Activated CD4-positive, alpha-beta memory T cell treated with anti-CD3 and anti-CD28 coated beads, Interleukin-2, amount 10 ng/mL, durations not matched to agents 7 days and 5 days (primary cell): ENCODE data around the gene RPL27. TPM values are rescaled to one million over a fixed set of nuclear protein-coding genes. Genes with fewer than 3 reads are reported as not detected.

Experiments
- CTCF ChIA-PET: fragments of 350-600 bp; sonication (Branson Sonifier 250); formaldehyde crosslinking; loops from one replicate; lab custom pipeline; 2021; ENCODE audit warnings: antibody characterized with exemption, inconsistent platforms; lab: Charles Lee
- POLR2A ChIA-PET: fragments of 350-600 bp; sonication (Branson Sonifier 250); formaldehyde crosslinking; loops from one replicate; lab custom pipeline; 2021; ENCODE audit warnings: antibody characterized with exemption; lab: Charles Lee
- DNase-seq: peaks from one replicate; pipeline ENCODE4 v3.0.0-alpha.2; 2020
- H3K27ac Mint-ChIP-seq: one replicate; pipeline ENCODE4 v1.8.0; 2021; ENCODE audit warnings: mild to moderate bottlenecking, mixed read lengths
- H3K27me3 Mint-ChIP-seq: one replicate; pipeline ENCODE4 v1.8.0; 2021; ENCODE audit warnings: mixed read lengths
- H3K36me3 Mint-ChIP-seq: one replicate; pipeline ENCODE4 v1.8.0; 2021; ENCODE audit warnings: low read depth, mixed read lengths
- H3K4me1 Mint-ChIP-seq: one replicate; pipeline ENCODE4 v1.8.0; 2021; ENCODE audit warnings: mixed read lengths
- H3K4me3 Mint-ChIP-seq: one replicate; pipeline ENCODE4 v1.8.0; 2021; ENCODE audit warnings: mild to moderate bottlenecking, mixed read lengths
- H3K9me3 Mint-ChIP-seq: one replicate; pipeline ENCODE4 v1.8.0; 2021; ENCODE audit warnings: mixed read lengths
- total RNA-seq, 2 experiments: library from RNA; stranded (reverse); gene quantifications; one replicate each; pipeline ENCODE4 v1.2.3, GENCODE V29; 2021

The RPL27 gene
- total RNA-seq, 2 experiments from 2014 or later = 880 to 892 TPM

DNA sequence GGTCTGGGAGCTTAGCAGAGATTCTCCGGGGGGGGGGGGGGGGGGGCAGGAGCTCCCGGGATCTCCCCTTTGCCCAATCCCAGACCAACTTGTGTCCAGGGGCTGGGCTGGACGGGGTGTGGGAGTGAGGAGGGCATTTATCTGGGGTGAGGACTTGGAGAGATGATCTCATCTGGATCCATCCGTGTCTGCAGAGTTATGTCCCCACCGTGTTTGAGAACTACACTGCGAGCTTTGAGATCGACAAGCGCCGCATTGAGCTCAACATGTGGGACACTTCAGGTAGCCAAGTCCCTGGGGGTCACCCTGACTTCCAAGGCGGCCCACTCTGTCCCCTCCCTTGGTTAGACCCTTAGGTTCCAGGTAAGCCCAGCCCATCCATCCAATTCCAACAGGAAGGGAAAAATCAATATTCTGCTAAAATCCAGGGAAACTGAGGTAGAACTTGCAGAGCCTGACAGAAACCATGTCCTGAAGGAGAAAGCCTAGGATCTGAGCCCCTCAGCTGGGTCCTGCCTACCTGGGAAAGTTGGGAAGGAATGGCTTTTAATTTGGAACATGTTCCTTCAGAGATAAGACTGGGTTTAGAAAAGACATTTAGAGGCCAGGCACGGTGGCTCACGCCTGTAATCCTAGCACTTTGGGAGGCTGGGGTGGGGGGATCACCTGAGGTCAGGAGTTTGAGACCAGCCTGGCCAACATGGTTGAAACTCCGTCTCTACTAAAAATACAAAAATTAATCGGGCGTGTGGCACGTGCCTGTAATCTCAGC lies 27.7 kb downstream of the RPL27 start:
- Mint-ChIP-seq H3K4me1 (peaks cover 18% of the 10 kb centered on the region), H3K36me3 (no peaks in the 10 kb centered on the region), H3K27me3 (peaks cover 19% of the 10 kb centered on the region), H3K9me3 (no peaks in the 10 kb centered on the region), H3K27ac (no peak overlapping the region), H3K4me3 (no peak overlapping the region)
- ChIA-PET POLR2A (interaction anchor here (2.0 to 2.8 kb wide), 2 partner anchors 27 to 28 kb away, joined by 7 to 22 read pairs; partner anchors contain the start of gene RPL27), CTCF (no interaction called here)
- DNase-seq = no peak

DNA sequence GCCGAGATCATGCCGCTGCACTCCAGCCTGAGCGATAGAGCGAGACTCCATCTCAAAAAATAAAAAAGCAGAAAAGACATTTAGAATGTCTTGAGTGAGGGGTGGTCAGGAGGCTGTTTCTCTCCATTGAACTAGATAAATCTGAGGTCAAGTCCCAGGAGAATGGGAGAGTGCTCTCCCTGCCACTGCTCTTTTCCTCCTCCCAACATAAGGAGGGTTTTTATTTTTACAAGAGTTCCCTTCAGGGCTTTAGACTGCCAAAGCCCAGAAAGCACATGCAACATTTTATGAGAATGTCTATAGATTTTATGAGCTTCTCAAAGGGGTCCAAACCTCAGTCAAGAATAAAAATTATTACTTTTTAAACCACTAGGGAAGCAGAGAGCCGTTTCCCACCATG lies 28.4 kb downstream of the RPL27 start:
- Mint-ChIP-seq H3K4me3 (no peak overlapping the region), H3K36me3 (no peaks in the 10 kb centered on the region), H3K27ac (no peak overlapping the region), H3K9me3 (no peaks in the 10 kb centered on the region), H3K27me3 (peaks cover 19% of the 10 kb centered on the region), H3K4me1 (peaks cover 16% of the 10 kb centered on the region)
- no peak for DNase-seq
- POLR2A ChIA-PET = interaction anchor here (2.0 kb wide), 1 partner anchor 28 kb away, joined by 7 read pairs; no protein-coding TSS in a partner anchor
- CTCF ChIA-PET = no interaction called here

DNA sequence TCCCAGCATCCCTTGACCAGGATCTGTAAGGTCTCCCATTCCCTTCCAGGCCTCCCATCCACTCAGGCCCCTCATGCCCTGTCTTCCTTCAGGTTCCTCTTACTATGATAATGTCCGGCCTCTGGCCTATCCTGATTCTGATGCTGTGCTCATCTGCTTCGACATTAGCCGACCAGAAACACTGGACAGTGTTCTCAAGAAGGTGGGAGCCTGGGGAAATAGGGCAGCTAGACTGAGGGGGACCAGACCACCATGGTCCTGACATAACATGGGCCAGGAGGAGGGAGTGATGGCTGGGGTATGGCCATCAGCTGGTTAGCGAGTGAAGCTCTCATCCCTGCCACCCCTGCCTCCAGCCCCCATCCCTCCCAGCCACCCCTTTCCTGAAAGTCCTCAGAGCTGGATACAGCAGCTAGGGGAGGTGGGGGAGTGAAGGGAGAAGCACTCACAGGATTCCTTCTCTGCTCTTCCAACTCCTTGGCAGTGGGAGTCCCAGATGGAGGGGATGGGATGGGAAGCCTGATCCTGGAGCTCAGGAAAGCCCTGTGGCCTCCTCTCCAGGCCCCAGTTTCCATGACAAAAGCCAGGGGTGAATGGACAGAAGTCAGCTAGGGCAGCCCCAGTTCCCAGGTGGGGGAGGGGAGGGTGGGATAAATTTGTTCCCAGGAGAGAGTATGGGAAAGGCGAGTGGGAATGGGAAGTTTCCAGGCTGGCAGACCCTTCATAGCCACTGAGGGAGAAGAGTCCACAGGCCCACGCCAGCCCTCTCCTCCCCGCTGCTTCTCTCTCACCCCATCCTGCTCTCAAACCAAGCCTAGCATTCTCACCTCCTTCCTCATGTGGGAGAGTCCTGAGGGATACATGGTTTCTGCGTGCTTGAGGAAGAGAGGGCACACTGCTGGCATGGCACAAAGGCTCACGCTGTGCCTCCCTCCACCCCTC lies 29.1 kb downstream of the RPL27 start:
- Mint-ChIP-seq H3K9me3 (no peaks in the 10 kb centered on the region), H3K36me3 (no peaks in the 10 kb centered on the region), H3K4me1 (peaks cover 14% of the 10 kb centered on the region), H3K27me3 (peaks cover 18% of the 10 kb centered on the region), H3K4me3 (no peak overlapping the region), H3K27ac (no peak overlapping the region)
- no peak for DNase-seq
- ChIA-PET CTCF (interaction anchor here (0.6 kb wide), 1 partner anchor 19 kb away, joined by 5 read pairs; no protein-coding TSS in a partner anchor), POLR2A (interaction anchor here (1.3 to 2.0 kb wide), 2 partner anchors 21 to 28 kb away, joined by 3 to 7 read pairs; partner anchors contain the start of gene IFI35)

DNA sequence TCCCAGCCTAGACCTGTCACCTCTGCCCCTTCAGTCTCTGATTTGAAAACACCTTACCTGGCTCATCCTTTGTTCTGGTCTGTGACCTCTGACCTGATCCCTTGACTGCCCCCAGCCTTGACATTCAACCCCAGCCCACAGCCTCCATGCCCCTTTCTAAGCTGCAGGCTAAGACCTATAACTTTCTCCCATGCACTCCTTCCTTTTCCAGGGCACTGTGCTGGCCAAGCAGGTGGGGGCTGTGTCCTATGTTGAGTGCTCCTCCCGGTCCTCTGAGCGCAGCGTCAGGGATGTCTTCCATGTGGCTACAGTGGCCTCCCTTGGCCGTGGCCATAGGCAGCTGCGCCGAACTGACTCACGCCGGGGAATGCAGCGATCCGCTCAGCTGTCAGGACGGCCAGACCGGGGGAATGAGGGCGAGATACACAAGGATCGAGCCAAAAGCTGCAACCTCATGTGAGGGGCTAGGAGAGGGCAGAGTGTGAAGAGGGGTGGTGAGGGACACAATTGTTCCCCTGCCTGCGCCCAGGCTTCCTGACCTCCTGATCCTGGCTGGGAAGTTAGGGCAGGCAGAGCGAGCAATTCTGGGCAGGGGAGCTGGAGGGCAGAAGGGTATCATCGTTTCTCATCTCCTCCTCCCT lies 30.1 kb downstream of the RPL27 start:
- ChIA-PET POLR2A (interaction anchor here (1.2 to 2.0 kb wide), 3 partner anchors 21 to 288 kb away, joined by 3 to 7 read pairs (median 3); partner anchors contain the start of gene IFI35), CTCF (interaction anchor here (0.8 kb wide), 1 partner anchor 9 kb away, joined by 3 read pairs; no protein-coding TSS in a partner anchor)
- DNase-seq = no peak
- Mint-ChIP-seq H3K4me1 (peaks cover 14% of the 10 kb centered on the region), H3K27ac (no peak overlapping the region), H3K4me3 (no peak overlapping the region), H3K9me3 (no peaks in the 10 kb centered on the region), H3K27me3 (peaks cover 18% of the 10 kb centered on the region), H3K36me3 (no peaks in the 10 kb centered on the region)

DNA sequence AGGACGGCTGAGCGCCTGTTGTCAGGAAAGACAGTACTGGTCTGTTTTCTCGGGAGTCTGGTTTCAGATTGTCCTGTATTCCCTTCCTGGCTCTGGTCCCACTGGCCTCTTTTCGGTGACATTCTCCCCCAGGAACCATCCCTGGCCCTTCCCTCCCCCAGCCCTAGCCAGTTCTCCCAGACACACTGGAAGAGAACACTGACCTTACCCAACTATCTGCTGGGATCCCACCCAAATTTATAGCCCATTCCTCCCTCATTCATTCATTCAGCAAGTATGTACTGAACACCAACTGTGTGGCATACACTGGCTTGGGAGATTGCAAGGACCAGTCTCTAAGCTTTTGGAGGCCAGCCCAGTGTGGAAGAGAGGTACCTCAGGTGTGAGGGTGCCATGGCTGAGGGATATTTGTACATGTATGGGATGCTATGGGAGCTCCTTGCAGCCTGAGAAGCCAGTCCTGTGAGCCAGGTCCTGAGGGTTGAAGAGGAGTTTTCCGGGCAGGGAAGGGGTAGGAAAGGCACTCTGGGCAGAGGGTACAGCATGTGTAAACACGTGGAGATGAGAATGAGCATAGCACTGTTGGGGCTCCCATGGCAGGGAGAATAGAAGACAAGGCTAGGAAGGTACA lies 32.0 kb downstream of the RPL27 start:
- no peak overlapping the region for H3K27ac Mint-ChIP-seq
- peaks cover 3% of the 10 kb centered on the region for H3K4me1 Mint-ChIP-seq
- POLR2A ChIA-PET = no interaction called here
- H3K36me3 Mint-ChIP-seq = no peaks in the 10 kb centered on the region
- no peak overlapping the region for H3K4me3 Mint-ChIP-seq
- CTCF ChIA-PET = no interaction called here
- H3K9me3 Mint-ChIP-seq = no peaks in the 10 kb centered on the region
- peaks cover 9% of the 10 kb centered on the region for H3K27me3 Mint-ChIP-seq
- no peak for DNase-seq

DNA sequence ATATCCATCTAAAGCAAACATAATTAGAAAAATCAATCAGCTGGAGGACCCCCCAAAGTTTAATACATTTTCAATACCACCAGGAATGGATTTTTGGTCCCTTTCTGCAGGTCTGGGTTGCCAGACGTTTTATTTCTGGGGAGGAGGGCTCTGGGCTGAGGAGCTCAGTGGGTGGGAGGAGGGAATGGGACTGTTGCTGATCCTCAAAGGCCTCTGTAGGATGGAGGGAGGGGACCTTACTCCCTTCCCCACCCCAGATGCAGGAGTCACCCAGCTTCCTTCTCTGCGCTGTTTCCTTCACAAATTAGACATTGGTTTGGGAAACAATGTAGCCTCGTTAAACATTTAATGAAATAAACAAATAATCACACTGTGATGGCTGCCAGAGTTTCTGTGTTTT lies 33.4 kb downstream of the RPL27 start:
- no peaks in the 10 kb centered on the region for H3K36me3 Mint-ChIP-seq
- H3K27ac Mint-ChIP-seq = no peak overlapping the region
- CTCF ChIA-PET = interaction anchor here (0.6 kb wide), 1 partner anchor 36 kb away, joined by 3 read pairs; no protein-coding TSS in a partner anchor
- peaks cover 3% of the 10 kb centered on the region for H3K27me3 Mint-ChIP-seq
- POLR2A ChIA-PET = no interaction called here
- no peak for DNase-seq
- H3K4me1 Mint-ChIP-seq = no peaks in the 10 kb centered on the region
- H3K9me3 Mint-ChIP-seq = no peaks in the 10 kb centered on the region
- H3K4me3 Mint-ChIP-seq = no peak overlapping the region

DNA sequence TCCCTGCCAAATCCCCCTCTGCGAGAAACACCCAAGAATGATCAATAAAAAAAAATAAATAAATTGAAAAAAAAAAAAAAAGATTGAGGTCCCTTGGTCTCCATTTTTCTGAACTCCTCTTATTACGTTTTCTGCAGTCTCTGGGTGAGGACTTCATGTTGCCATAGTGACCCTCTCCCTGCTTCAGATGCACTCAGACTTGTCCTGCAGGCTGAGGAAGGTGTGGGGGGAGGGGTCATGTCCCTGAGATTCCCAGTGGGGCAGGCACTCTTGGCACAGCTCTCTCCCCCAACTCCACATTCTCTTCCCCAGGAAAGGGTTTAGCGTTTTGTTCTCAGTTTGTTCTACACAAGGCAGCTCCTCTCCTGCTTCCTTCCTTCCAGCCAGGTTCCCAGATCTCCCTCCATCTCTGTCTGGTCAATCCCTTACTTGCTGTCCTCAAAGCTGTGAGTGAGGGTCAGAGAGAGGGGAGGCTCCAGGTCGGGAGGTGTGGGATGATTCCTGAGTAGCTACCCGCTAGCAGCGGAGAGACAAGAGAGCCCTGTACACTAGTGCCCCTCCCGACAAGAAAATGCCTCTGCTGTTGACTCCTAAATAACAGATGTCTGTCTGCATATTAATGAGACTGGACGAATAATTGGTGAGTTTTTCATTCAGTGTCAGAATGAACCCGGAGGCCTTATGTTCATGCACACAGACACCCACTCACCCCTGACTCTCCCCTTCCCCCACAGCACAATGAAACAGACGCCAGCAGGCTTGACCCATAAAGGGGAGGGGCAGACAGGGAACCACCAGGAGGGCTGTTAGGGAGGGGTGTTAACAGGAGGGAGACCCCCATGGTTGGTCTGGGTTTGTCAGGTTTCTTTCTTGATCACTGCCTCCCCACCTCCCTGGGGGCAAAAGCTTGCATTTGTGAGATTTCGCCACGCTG lies 36.0 kb downstream of the RPL27 start:
- Mint-ChIP-seq H3K27me3 (no peaks in the 10 kb centered on the region), H3K4me1 (no peaks in the 10 kb centered on the region), H3K4me3 (no peak overlapping the region), H3K36me3 (no peaks in the 10 kb centered on the region), H3K9me3 (no peaks in the 10 kb centered on the region), H3K27ac (no peak overlapping the region)
- DNase-seq = no peak
- POLR2A ChIA-PET = no interaction called here
- CTCF ChIA-PET = no interaction called here

DNA sequence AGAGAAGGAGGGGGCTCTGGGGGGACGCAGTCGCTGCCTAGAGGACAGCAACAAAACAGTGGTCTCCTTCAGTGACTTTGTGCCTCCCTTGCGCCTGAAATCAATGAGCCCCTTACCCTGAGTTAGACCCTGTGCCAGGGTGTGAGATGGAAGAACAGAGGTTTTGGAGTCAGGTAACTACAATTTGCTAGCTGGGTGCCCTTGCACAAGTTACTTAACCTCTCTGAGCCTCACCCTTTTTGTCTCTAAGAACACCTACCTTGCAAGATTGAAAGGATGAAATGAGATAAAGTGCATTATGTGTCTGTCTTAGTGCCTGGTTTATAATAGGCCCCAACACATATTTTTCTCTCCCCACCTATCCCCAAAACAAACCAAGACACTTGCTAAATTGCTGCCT lies 36.7 kb downstream of the RPL27 start:
- CTCF ChIA-PET = no interaction called here
- Mint-ChIP-seq H3K4me1 (no peaks in the 10 kb centered on the region), H3K27ac (no peak overlapping the region), H3K4me3 (no peak overlapping the region), H3K36me3 (no peaks in the 10 kb centered on the region), H3K9me3 (no peaks in the 10 kb centered on the region), H3K27me3 (no peaks in the 10 kb centered on the region)
- POLR2A ChIA-PET = no interaction called here
- no peak for DNase-seq

DNA sequence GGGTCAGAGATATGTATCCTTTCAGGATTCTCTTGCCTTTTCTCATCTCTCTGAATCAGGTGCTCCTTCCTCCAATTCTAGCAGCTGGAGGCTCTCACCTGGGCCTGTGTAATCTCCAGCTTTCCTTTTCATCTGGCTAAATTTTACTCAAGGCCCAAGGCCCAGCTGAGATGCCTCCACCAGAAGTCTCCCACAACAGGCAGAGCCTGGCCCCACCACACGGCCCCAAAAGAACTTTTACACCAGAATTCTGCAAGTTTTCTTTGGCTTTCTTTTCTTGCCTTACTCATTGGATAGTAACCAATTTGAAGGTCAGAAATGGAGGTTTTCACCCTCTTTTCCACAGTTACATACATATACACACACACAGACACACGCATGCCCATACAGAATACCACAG lies 41.4 kb downstream of the RPL27 start:
- CTCF ChIA-PET = interaction anchor here (1.4 kb wide), 1 partner anchor 15 kb away, joined by 3 read pairs; no protein-coding TSS in a partner anchor
- H3K27ac Mint-ChIP-seq = no peak overlapping the region
- no peaks in the 10 kb centered on the region for H3K4me1 Mint-ChIP-seq
- no peak for DNase-seq
- H3K4me3 Mint-ChIP-seq = no peak overlapping the region
- peaks cover 18% of the 10 kb centered on the region for H3K36me3 Mint-ChIP-seq
- POLR2A ChIA-PET = no interaction called here
- no peaks in the 10 kb centered on the region for H3K27me3 Mint-ChIP-seq
- no peaks in the 10 kb centered on the region for H3K9me3 Mint-ChIP-seq

DNA sequence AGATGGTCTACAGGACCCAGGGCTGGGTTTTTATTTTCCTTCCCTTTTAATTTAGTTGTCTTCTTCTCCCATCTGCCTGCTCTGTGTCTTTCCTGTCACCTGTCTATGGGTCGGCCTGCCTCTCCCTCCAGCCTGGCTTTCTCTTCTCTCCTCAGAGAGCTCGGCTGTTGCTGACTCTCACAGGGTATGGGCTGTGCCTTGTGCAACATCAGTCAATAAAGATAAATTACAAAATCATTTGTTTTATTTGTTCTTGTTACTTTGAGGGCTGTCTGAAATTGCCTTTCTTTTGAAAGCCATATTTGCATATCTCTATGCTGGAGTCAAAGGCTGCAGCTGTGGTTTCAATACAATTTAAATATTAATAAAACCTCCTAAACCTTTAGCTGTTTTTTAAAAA lies 42.4 kb downstream of the RPL27 start:
- Mint-ChIP-seq H3K36me3 (peaks cover 27% of the 10 kb centered on the region), H3K27me3 (no peaks in the 10 kb centered on the region), H3K9me3 (no peaks in the 10 kb centered on the region), H3K27ac (no peak overlapping the region), H3K4me1 (no peaks in the 10 kb centered on the region), H3K4me3 (no peak overlapping the region)
- POLR2A ChIA-PET = no interaction called here
- CTCF ChIA-PET = interaction anchor here (0.7 to 1.4 kb wide), 2 partner anchors 16 to 1608 kb away, joined by 3 read pairs; no protein-coding TSS in a partner anchor
- DNase-seq = no peak

DNA sequence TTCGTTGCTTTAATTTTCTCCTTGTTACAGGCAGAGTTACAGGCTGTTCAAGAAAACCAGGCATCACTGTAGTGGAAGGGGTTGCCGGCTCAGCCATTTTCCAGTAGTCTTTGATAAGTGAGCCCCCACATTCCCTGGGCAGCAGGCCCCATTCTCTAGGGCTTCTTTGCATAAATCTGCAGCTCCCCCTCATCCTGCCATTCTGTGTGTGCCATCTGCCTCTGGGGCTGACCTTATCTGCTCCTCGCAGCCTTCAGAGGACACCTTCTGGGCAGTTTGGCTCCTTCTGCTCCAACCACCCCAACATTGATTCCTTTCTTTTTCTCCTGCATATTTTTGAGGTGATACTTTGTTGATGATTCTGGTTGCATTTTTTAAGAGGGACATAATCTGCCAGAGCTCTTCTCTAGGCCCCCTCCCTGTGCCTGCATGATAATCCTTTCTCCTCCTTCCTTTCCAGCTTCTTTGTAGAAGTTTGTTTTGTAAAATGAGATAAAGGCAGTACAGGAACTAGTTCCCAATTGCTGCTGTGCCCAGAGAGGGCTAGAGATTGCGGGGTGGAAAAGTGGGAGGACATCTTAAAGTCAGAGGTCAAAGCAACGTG lies 43.9 kb downstream of the RPL27 start:
- ChIA-PET POLR2A (interaction anchor here (1.5 to 1.7 kb wide), 2 partner anchors 36 to 43 kb away, joined by 3 to 4 read pairs; partner anchors contain the start of gene IFI35), CTCF (no interaction called here)
- H3K4me3 Mint-ChIP-seq = no peak overlapping the region
- no peak for DNase-seq
- H3K27me3 Mint-ChIP-seq = no peaks in the 10 kb centered on the region
- H3K9me3 Mint-ChIP-seq = no peaks in the 10 kb centered on the region
- no peak overlapping the region for H3K27ac Mint-ChIP-seq
- no peaks in the 10 kb centered on the region for H3K4me1 Mint-ChIP-seq
- H3K36me3 Mint-ChIP-seq = peaks cover 32% of the 10 kb centered on the region
